T47D (cell line): Measurements from ENCODE around the gene TUBG2.
"Not testable (repeated sequence)": the region's sequence is repeated elsewhere in the genome, so short reads cannot be mapped to it uniquely, and the experiment has no call there.

Experiments
- DNase-seq, 2 experiments: peaks; one replicate each; pipeline versions ENCODE4 v3.0.0 to v3.0.0-alpha.2; 2011 to 2012; ENCODE audit warnings: low read depth in 1 of 2, low spot score in 1 of 2
- JUND ChIP-seq: IDR thresholded peaks from 2 replicates; pipeline ENCODE4 v1.6.1; 2012; ENCODE audit warnings: low read depth
- in situ Hi-C: cut with HindIII; loops from 2 replicates; pipeline ENCODE4 v1.10.0; 2016; ENCODE audit warnings: low sequenced_read_pairs, low pct_unique_long_range_greater_than_20kb

The TUBG2 gene

DNA sequence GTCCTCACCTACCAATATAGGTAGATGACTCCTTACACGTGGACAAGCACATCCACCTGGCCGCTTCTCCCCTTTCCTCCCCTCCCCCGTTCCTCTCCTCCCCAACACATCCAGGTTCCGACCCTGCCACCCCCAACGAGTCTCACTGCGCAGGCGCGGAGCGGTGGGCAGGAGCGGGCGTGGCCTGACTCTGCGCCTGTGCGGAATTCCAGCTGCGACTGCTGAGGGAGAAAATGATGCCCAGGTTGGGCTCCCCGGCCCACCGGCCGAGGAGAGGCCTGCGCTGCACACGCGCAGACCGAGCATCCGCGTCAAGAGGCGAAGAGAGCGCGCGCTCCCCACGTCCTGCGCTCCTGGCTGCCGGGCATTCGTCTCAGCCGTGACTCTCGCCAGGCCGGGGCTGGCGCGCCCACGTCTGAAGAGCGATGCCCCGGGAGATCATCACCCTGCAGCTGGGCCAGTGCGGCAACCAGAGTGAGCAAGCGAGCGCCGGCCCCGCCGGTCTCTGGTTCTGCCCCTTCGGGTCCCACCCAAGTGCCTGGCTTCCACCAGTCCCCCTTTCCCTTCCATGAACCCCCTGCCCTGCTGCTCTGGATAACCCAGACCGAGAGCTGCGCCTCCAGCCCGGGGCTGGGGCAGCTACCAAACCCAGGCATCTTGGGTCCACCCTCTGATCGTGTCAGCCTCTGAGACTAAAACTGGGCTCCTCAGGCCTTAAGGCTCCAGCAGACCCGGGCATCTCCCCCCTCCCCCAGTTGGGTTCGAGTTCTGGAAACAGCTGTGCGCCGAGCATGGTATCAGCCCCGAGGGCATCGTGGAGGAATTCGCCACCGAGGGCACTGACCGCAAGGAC, at the start of gene TUBG2:
TSS of gene TUBG2 (plus strand) at position 206 of the 853 bp plus-strand sequence. CDS start at position 426, 220 bp downstream.
- no peak for TF ChIP-seq JUND
- in situ Hi-C loops = no loop called here
- DNase-seq = peak; percentile 96 to 97

GRCh38 chr17:42609814-42610801, 49.0 kb upstream of the TUBG2 start:
- in situ Hi-C loops = not testable (repeated sequence)
- DNase-seq = peak in 1 of 2 experiments; percentile 65

DNA sequence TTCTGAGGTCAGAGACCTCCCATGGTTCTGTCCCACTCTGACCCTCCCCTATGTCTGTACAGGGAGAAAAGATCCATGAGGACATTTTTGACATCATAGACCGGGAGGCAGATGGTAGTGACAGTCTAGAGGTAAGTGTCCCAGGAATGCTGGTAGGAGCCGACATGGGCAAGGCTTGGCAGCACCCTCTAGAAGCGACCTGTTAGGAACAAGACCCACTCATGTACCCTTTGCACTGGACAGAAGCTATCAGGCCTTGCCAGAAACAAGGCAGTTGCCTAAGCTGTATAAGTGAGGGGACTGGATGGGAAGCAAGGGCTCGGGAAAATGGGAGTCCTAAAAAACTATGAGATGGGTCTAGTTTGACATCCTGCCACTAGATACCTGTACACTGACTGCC, 47.1 kb upstream of the TUBG2 start:
- DNase-seq = no peak
- in situ Hi-C loops = no loop called here
- TF ChIP-seq JUND = no peak

- in situ Hi-C loops = no loop called here
- no peak for TF ChIP-seq JUND
- DNase-seq = no peak
Observed at GRCh38 chr17:42613699-42614295, 45.3 kb upstream of the TUBG2 start.

- in situ Hi-C loops = no loop called here
- peak in 1 of 2 experiments; percentile 35 for DNase-seq
- TF ChIP-seq JUND = no peak
Observed at GRCh38 chr17:42617956-42618431, 41.1 kb upstream of the TUBG2 start.

DNA sequence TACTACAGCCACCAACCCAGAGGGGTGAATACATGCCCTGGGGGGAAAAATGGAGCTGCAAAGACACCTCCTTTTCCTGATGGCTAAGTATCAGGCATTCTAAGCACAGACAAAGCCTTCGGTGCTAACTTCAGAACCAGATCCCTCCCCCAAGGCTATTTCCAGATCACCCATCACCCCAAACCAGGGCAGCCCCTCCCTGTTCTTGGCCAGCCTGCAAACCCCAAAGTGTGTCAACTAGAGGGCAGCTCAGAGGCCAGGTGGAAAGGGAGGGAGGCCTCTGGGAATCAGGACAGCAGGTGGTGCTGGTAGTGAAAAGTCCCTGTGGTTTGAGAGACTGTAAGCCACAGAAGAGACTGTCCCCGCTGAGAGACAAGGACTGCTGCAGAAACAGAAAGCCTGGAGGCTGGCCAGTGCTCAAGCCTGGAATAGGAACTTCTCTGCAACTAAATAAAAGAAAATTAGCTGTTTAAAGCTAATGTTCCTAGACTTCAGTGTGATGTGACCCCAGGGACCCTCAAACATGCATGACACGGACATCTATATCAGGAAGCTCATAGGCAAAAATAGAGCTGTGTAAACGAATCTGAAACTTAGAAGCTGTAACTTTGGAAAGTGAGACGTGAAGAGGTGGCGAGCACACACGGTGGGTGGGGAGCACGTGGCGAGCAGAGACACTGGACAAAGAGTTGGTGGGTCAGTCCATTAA, 40.5 kb upstream of the TUBG2 start:
- DNase-seq = peak; percentile 87 to 94
- TF ChIP-seq JUND = no peak
- in situ Hi-C loops = no loop called here

- DNase-seq, in situ Hi-C loops: not testable (repeated sequence)
Observed at GRCh38 chr17:42621987-42622386, 37.1 kb upstream of the TUBG2 start.

- no peak for DNase-seq
- TF ChIP-seq JUND = no peak
- in situ Hi-C loops = no loop called here
Observed at GRCh38 chr17:42623271-42623670, 35.8 kb upstream of the TUBG2 start.

GRCh38 chr17:42623732-42624596, 35.1 kb upstream of the TUBG2 start:
- in situ Hi-C loops = no loop called here
- TF ChIP-seq JUND = no peak
- DNase-seq = no peak

DNA sequence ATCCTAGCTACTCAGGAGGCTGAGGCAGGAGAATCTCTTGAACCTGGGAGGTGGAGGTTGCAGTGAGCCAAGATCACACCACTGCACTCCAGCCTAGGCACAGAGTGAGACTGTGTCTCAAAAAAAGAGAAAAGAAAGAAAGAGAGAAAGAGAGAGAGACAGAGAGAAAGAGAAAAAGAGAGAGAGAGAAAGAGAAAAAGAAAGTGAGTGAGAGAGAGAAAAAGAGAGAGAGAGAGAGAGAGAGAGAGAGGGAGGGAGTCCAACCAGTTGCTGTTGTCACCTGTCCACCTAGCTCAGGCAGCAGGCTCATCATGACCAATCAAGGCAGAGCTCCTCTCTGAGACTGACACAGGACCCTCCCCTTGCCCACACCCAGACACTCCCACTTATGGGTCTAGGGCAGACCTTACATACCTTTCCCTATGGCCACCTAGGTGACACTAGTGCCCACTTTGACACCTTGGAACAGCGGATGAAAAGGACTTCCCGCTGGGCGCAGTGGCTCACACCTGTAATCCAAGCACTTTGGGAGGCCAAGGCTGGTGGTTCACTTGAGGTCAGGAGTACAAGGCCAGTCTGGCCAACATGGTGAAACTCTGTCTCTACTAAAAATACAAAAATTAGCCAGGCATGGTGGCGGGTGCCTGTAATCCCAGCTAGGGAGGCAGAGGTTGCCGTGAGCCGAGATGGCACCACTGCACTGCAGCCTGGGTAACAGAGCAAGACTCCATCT, 31.9 kb upstream of the TUBG2 start:
- in situ Hi-C loops = not testable (repeated sequence)
- DNase-seq = peak in 1 of 2 experiments; percentile 92
